Measurements from ENCODE around the gene SEMG1. TPM values are rescaled to one million over a fixed set of nuclear protein-coding genes. Genes with fewer than 3 reads are reported as not detected.

SEMG1 gene
- total and polyA plus RNA-seq, 3 experiments from 2014 or later = not detected

GRCh38 chr20:45181639-45182038 lies 25.2 kb upstream of the SEMG1 start:
- Histone ChIP-seq H3K4me3 (ENCODE audit: low read length) (no peak overlapping the region), H3K27ac (ENCODE audit: low read depth, low read length) (no peak overlapping the region), H3K36me3 (ENCODE audit: insufficient read depth, low read length) (no peaks in the 10 kb centered on the region), H3K27me3 (ENCODE audit: insufficient read depth, low read length, poor library complexity, severe bottlenecking) (no peaks in the 10 kb centered on the region), H3K4me1 (ENCODE audit: insufficient read depth, low read length) (no peaks in the 10 kb centered on the region), H3K9me3 (ENCODE audit: low read length) (no peaks in the 10 kb centered on the region)
- DNase-seq = no peak
- POLR2A ChIA-PET = no interaction called here
- CTCF ChIA-PET = no interaction called here
- Mint-ChIP-seq H3K36me3 (no peaks in the 10 kb centered on the region), H3K9me3 (no peaks in the 10 kb centered on the region), H3K27me3 (peaks cover 3 to 6% of the 10 kb centered on the region in 2 donors), H3K4me3 (no peak overlapping the region), H3K4me1 (no peaks in the 10 kb centered on the region), H3K27ac (peak overlapping the region in 1 of 8 donors; percentile 76)

GRCh38 chr20:45183084-45183483 lies 23.7 kb upstream of the SEMG1 start:
- DNase-seq = no peak
- no peaks in the 10 kb centered on the region for H3K27me3 ChIP-seq (ENCODE audit: insufficient read depth, low read length, poor library complexity, severe bottlenecking)
- Mint-ChIP-seq H3K9me3 (no peaks in the 10 kb centered on the region), H3K36me3 (no peaks in the 10 kb centered on the region), H3K27me3 (peaks cover 3 to 6% of the 10 kb centered on the region in 2 donors), H3K4me1 (no peaks in the 10 kb centered on the region), H3K4me3 (no peak overlapping the region), H3K27ac (no peak overlapping the region)
- no peak overlapping the region for H3K4me3 ChIP-seq (ENCODE audit: low read length)
- ChIA-PET CTCF (no interaction called here), POLR2A (no interaction called here)
- no peaks in the 10 kb centered on the region for H3K9me3 ChIP-seq (ENCODE audit: low read length)
- no peaks in the 10 kb centered on the region for H3K36me3 ChIP-seq (ENCODE audit: insufficient read depth, low read length)
- H3K4me1 ChIP-seq (ENCODE audit: insufficient read depth, low read length) = no peaks in the 10 kb centered on the region
- no peak overlapping the region for H3K27ac ChIP-seq (ENCODE audit: low read depth, low read length)

- no peak for DNase-seq
- H3K4me3 Mint-ChIP-seq = no peak overlapping the region
- no peaks in the 10 kb centered on the region for H3K36me3 Mint-ChIP-seq
- Histone ChIP-seq H3K36me3 (ENCODE audit: insufficient read depth, low read length) (no peaks in the 10 kb centered on the region), H3K9me3 (ENCODE audit: low read length) (no peaks in the 10 kb centered on the region), H3K4me3 (ENCODE audit: low read length) (no peak overlapping the region), H3K27me3 (ENCODE audit: insufficient read depth, low read length, poor library complexity, severe bottlenecking) (no peaks in the 10 kb centered on the region), H3K4me1 (ENCODE audit: insufficient read depth, low read length) (no peaks in the 10 kb centered on the region), H3K27ac (ENCODE audit: low read depth, low read length) (no peak overlapping the region)
- peaks cover 11 to 12% of the 10 kb centered on the region in 2 donors for H3K27me3 Mint-ChIP-seq
- H3K9me3 Mint-ChIP-seq = no peaks in the 10 kb centered on the region
- POLR2A ChIA-PET = no interaction called here
- CTCF ChIA-PET = no interaction called here
- H3K4me1 Mint-ChIP-seq = no peaks in the 10 kb centered on the region
- H3K27ac Mint-ChIP-seq = no peak overlapping the region
Observed at GRCh38 chr20:45187693-45188092, 19.1 kb upstream of the SEMG1 start.

GRCh38 chr20:45189067-45189609 lies 17.7 kb upstream of the SEMG1 start:
- no peaks in the 10 kb centered on the region for H3K4me1 ChIP-seq (ENCODE audit: insufficient read depth, low read length)
- H3K4me3 ChIP-seq (ENCODE audit: low read length) = no peak overlapping the region
- ChIA-PET POLR2A (no interaction called here), CTCF (interaction anchor here (0.6 kb wide), 1 partner anchor 264 kb away, joined by 3 read pairs; no protein-coding TSS in a partner anchor)
- no peak for DNase-seq
- Mint-ChIP-seq H3K4me1 (no peaks in the 10 kb centered on the region), H3K4me3 (no peak overlapping the region), H3K27me3 (peaks cover 12 to 15% of the 10 kb centered on the region in 2 donors), H3K9me3 (no peaks in the 10 kb centered on the region), H3K36me3 (no peaks in the 10 kb centered on the region), H3K27ac (no peak overlapping the region)
- H3K36me3 ChIP-seq (ENCODE audit: insufficient read depth, low read length) = no peaks in the 10 kb centered on the region
- H3K9me3 ChIP-seq (ENCODE audit: low read length) = no peaks in the 10 kb centered on the region
- no peaks in the 10 kb centered on the region for H3K27me3 ChIP-seq (ENCODE audit: insufficient read depth, low read length, poor library complexity, severe bottlenecking)
- H3K27ac ChIP-seq (ENCODE audit: low read depth, low read length) = no peak overlapping the region

GRCh38 chr20:45189861-45190260 lies 17.0 kb upstream of the SEMG1 start:
- no peak for DNase-seq
- no peaks in the 10 kb centered on the region for H3K36me3 ChIP-seq (ENCODE audit: insufficient read depth, low read length)
- Mint-ChIP-seq H3K27ac (no peak overlapping the region), H3K9me3 (no peaks in the 10 kb centered on the region), H3K4me3 (no peak overlapping the region), H3K36me3 (no peaks in the 10 kb centered on the region), H3K4me1 (no peaks in the 10 kb centered on the region), H3K27me3 (peaks cover 10 to 19% of the 10 kb centered on the region in 2 donors)
- POLR2A ChIA-PET = no interaction called here
- no peaks in the 10 kb centered on the region for H3K4me1 ChIP-seq (ENCODE audit: insufficient read depth, low read length)
- no peaks in the 10 kb centered on the region for H3K9me3 ChIP-seq (ENCODE audit: low read length)
- no peaks in the 10 kb centered on the region for H3K27me3 ChIP-seq (ENCODE audit: insufficient read depth, low read length, poor library complexity, severe bottlenecking)
- CTCF ChIA-PET = interaction anchor here (0.6 kb wide), 1 partner anchor 265 kb away, joined by 3 read pairs; no protein-coding TSS in a partner anchor
- no peak overlapping the region for H3K27ac ChIP-seq (ENCODE audit: low read depth, low read length)
- H3K4me3 ChIP-seq (ENCODE audit: low read length) = no peak overlapping the region

GRCh38 chr20:45191926-45192325 lies 14.9 kb upstream of the SEMG1 start:
- no peak overlapping the region for H3K27ac Mint-ChIP-seq
- H3K27ac ChIP-seq (ENCODE audit: low read depth, low read length) = no peak overlapping the region
- no peaks in the 10 kb centered on the region for H3K4me1 Mint-ChIP-seq
- no peaks in the 10 kb centered on the region for H3K9me3 ChIP-seq (ENCODE audit: low read length)
- H3K27me3 ChIP-seq (ENCODE audit: insufficient read depth, low read length, poor library complexity, severe bottlenecking) = no peaks in the 10 kb centered on the region
- no peak for DNase-seq
- H3K36me3 Mint-ChIP-seq = no peaks in the 10 kb centered on the region
- H3K4me1 ChIP-seq (ENCODE audit: insufficient read depth, low read length) = no peaks in the 10 kb centered on the region
- H3K9me3 Mint-ChIP-seq = peaks cover 0 to 5% (median 0%) of the 10 kb centered on the region in 5 donors
- CTCF ChIA-PET = no interaction called here
- no peak overlapping the region for H3K4me3 ChIP-seq (ENCODE audit: low read length)
- POLR2A ChIA-PET = no interaction called here
- H3K27me3 Mint-ChIP-seq = peaks cover 10 to 19% of the 10 kb centered on the region in 2 donors
- H3K4me3 Mint-ChIP-seq = peak overlapping the region in 1 of 7 donors; percentile 3
- no peaks in the 10 kb centered on the region for H3K36me3 ChIP-seq (ENCODE audit: insufficient read depth, low read length)

GRCh38 chr20:45193331-45193730 lies 13.5 kb upstream of the SEMG1 start:
- H3K4me1 ChIP-seq (ENCODE audit: insufficient read depth, low read length) = no peaks in the 10 kb centered on the region
- ChIA-PET CTCF (no interaction called here), POLR2A (no interaction called here)
- Mint-ChIP-seq H3K4me1 (no peaks in the 10 kb centered on the region), H3K36me3 (no peaks in the 10 kb centered on the region), H3K27me3 (peaks cover 20 to 25% of the 10 kb centered on the region in 2 donors), H3K4me3 (no peak overlapping the region), H3K9me3 (peaks cover 0 to 5% (median 0%) of the 10 kb centered on the region in 5 donors), H3K27ac (no peak overlapping the region)
- no peaks in the 10 kb centered on the region for H3K36me3 ChIP-seq (ENCODE audit: insufficient read depth, low read length)
- no peak for DNase-seq
- no peaks in the 10 kb centered on the region for H3K27me3 ChIP-seq (ENCODE audit: insufficient read depth, low read length, poor library complexity, severe bottlenecking)
- no peaks in the 10 kb centered on the region for H3K9me3 ChIP-seq (ENCODE audit: low read length)
- H3K4me3 ChIP-seq (ENCODE audit: low read length) = no peak overlapping the region
- no peak overlapping the region for H3K27ac ChIP-seq (ENCODE audit: low read depth, low read length)

GRCh38 chr20:45209924-45210323 lies 3.1 kb downstream of the SEMG1 start:
- no peaks in the 10 kb centered on the region for H3K9me3 Mint-ChIP-seq
- H3K4me1 Mint-ChIP-seq = no peaks in the 10 kb centered on the region
- H3K27me3 ChIP-seq (ENCODE audit: insufficient read depth, low read length, poor library complexity, severe bottlenecking) = peaks cover 5% of the 10 kb centered on the region
- no peaks in the 10 kb centered on the region for H3K36me3 Mint-ChIP-seq
- H3K4me1 ChIP-seq (ENCODE audit: insufficient read depth, low read length) = no peaks in the 10 kb centered on the region
- H3K27ac Mint-ChIP-seq = no peak overlapping the region
- no peak for DNase-seq
- POLR2A ChIA-PET = no interaction called here
- no peak overlapping the region for H3K27ac ChIP-seq (ENCODE audit: low read depth, low read length)
- H3K4me3 ChIP-seq (ENCODE audit: low read length) = no peak overlapping the region
- no peaks in the 10 kb centered on the region for H3K36me3 ChIP-seq (ENCODE audit: insufficient read depth, low read length)
- no peaks in the 10 kb centered on the region for H3K9me3 ChIP-seq (ENCODE audit: low read length)
- peaks cover 19 to 61% of the 10 kb centered on the region in 2 donors for H3K27me3 Mint-ChIP-seq
- no peak overlapping the region for H3K4me3 Mint-ChIP-seq
- CTCF ChIA-PET = no interaction called here

Measured in CD8-positive, alpha-beta memory T cell (primary cell).